ENCODE data around the gene KRTAP4-2.
"Not testable (repeated sequence)": the region's sequence is repeated elsewhere in the genome, so short reads cannot be mapped to it uniquely, and the experiment has no call there.

The KRTAP4-2 gene

DNA sequence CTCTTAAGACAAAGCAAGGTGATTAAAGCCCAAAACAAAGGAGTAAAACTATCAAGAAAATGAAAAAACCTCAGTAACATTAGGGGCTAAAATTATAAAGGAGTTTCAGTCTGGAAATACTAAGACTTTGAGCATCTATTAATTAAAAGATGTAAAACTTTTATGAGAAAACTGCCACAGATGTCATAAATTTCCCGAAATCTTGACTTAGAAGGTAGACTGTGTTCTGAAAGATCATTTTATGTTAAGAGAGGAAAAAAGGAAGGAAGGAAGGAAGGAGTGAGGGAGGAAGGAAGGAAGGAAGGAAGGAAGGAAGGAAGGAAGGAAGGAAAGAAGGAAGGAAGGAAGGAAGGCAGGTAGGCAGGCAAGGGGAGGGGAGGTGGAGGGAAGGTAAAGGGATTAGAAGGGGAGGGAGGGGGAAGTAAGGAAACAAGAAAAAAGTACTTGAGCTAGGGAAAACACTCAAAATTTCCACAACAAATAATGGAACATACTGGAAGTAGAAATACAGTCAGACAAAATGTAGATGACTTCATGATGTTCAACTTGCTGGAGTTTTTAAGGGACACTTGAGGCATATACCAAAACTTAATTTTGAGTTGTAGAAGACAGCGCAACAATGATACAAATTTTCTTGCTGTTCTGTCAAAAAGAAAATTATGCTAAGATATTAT, 30.4 kb downstream of the KRTAP4-2 start:
- no peaks in the 10 kb centered on the region for H3K36me3 ChIP-seq (ENCODE audit: insufficient read depth, insufficient read length, low read length)
- H3K4me3 ChIP-seq (ENCODE audit: insufficient read length, low read depth), result no peak overlapping the region
- no peak for DNase-seq (ENCODE audit: low read depth, low spot score)
- TF ChIP-seq SUZ12 (IDR thresholded peaks at IDR 0.05; ENCODE audit: extremely low read depth, insufficient read depth, insufficient read length), result no peak
- TF ChIP-seq ZNF274 (IDR thresholded peaks at IDR 0.05; ENCODE audit: low read depth, low read length), result no peak
- no peak for TF ChIP-seq YY1 (IDR thresholded peaks at IDR 0.05; ENCODE audit: insufficient read depth, insufficient read length)
- no peaks in the 10 kb centered on the region for H3K27me3 ChIP-seq (ENCODE audit: insufficient read depth, insufficient read length)
- no peak overlapping the region for H3K9ac ChIP-seq (ENCODE audit: insufficient read length, low read depth)
- peaks cover 9% of the 10 kb centered on the region; the same call in 1 of the 2 replicates for H3K9me3 ChIP-seq (ENCODE audit: insufficient read depth, low read length)
- H3K4me1 ChIP-seq (ENCODE audit: insufficient read depth, insufficient read length), result no peaks in the 10 kb centered on the region

DNA sequence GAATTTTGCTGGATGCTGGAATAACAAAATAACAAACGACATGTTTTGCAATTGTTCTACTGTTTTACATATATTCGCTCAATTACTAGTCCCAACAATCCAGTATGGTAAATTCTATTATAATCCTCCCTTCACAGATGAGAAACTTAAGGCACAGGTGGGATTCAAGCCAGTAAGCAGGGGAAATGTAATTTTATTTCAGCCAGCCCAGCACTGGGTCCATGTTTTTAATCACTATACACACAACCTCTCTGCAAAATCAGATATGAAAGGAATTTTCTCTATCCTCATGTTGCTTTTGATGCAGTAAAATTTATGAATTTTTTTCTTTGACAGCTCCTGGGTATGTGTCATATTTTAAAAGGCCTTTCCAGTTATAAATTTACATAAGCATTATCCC, 32.8 kb downstream of the KRTAP4-2 start:
- no peaks in the 10 kb centered on the region for H3K4me1 ChIP-seq (ENCODE audit: insufficient read depth, insufficient read length)
- no peaks in the 10 kb centered on the region for H3K36me3 ChIP-seq (ENCODE audit: insufficient read depth, insufficient read length, low read length)
- H3K9me3 ChIP-seq (ENCODE audit: insufficient read depth, low read length), result peaks cover 14% of the 10 kb centered on the region
- H3K4me3 ChIP-seq (ENCODE audit: insufficient read length, low read depth), result no peak overlapping the region
- no peaks in the 10 kb centered on the region for H3K27me3 ChIP-seq (ENCODE audit: insufficient read depth, insufficient read length)
- TF ChIP-seq SUZ12 (IDR thresholded peaks at IDR 0.05; ENCODE audit: extremely low read depth, insufficient read depth, insufficient read length), result no peak
- TF ChIP-seq YY1 (IDR thresholded peaks at IDR 0.05; ENCODE audit: insufficient read depth, insufficient read length), result no peak
- no peak for TF ChIP-seq ZNF274 (IDR thresholded peaks at IDR 0.05; ENCODE audit: low read depth, low read length)
- H3K9ac ChIP-seq (ENCODE audit: insufficient read length, low read depth), result no peak overlapping the region
- DNase-seq (ENCODE audit: low read depth, low spot score), result no peak

DNA sequence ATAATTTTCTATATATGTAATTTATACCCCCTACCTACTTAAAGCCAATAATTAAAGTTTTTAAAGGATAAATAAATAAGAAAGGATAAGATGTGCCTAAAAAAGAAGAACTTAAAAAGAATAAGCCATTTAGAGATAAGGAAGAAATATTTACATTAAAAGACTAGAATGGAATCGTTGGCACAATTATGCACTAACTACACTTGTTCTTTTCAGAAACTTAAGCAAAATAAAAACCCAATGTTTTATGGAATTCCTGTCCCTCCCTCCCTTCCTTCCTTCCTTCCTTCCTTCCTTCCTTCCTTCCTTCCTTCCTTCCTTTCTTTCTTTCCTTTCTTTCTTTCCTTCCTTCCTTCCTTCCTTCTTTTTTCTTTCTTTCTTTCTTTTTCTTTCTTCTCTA, 33.2 kb downstream of the KRTAP4-2 start:
- DNase-seq (ENCODE audit: low read depth, low spot score), result no peak
- peaks cover 18% of the 10 kb centered on the region for H3K9me3 ChIP-seq (ENCODE audit: insufficient read depth, low read length)
- TF ChIP-seq YY1 (IDR thresholded peaks at IDR 0.05; ENCODE audit: insufficient read depth, insufficient read length), result no peak
- no peak for TF ChIP-seq ZNF274 (IDR thresholded peaks at IDR 0.05; ENCODE audit: low read depth, low read length)
- no peak for TF ChIP-seq SUZ12 (IDR thresholded peaks at IDR 0.05; ENCODE audit: extremely low read depth, insufficient read depth, insufficient read length)
- H3K4me3 ChIP-seq (ENCODE audit: insufficient read length, low read depth), result no peak overlapping the region
- no peaks in the 10 kb centered on the region for H3K4me1 ChIP-seq (ENCODE audit: insufficient read depth, insufficient read length)
- no peak overlapping the region for H3K9ac ChIP-seq (ENCODE audit: insufficient read length, low read depth)
- H3K27me3 ChIP-seq (ENCODE audit: insufficient read depth, insufficient read length), result no peaks in the 10 kb centered on the region
- no peaks in the 10 kb centered on the region for H3K36me3 ChIP-seq (ENCODE audit: insufficient read depth, insufficient read length, low read length)

DNA sequence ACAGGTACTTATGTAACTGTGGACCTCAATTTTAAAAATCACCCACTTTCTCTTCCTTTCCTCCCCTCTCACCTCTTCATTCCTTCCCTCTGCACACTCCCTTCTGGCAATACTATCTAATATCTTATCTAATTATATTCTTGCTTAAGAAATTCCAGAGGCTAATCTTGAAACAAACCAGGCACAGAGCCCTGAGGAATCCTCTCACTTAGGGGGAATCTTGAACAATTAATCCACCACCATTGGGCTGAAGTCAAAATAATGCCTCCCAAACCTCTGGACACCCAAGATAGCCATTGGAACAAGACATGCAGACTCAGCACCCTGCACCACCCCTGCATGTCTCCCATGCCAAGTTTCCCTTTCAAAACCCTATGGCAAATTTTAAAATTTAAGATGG, 36.7 kb downstream of the KRTAP4-2 start:
- H3K9me3 ChIP-seq (ENCODE audit: insufficient read depth, low read length), result peaks cover 21% of the 10 kb centered on the region
- H3K36me3 ChIP-seq (ENCODE audit: insufficient read depth, insufficient read length, low read length), result no peaks in the 10 kb centered on the region
- no peak overlapping the region for H3K4me3 ChIP-seq (ENCODE audit: insufficient read length, low read depth)
- H3K4me1 ChIP-seq (ENCODE audit: insufficient read depth, insufficient read length), result no peaks in the 10 kb centered on the region
- no peaks in the 10 kb centered on the region for H3K27me3 ChIP-seq (ENCODE audit: insufficient read depth, insufficient read length)
- DNase-seq (ENCODE audit: low read depth, low spot score), result no peak
- H3K9ac ChIP-seq (ENCODE audit: insufficient read length, low read depth), result no peak overlapping the region
- TF ChIP-seq SUZ12 (IDR thresholded peaks at IDR 0.05; ENCODE audit: extremely low read depth, insufficient read depth, insufficient read length) (no peak), ZNF274 (IDR thresholded peaks at IDR 0.05; ENCODE audit: low read depth, low read length) (no peak), YY1 (IDR thresholded peaks at IDR 0.05; ENCODE audit: insufficient read depth, insufficient read length) (no peak)

DNA sequence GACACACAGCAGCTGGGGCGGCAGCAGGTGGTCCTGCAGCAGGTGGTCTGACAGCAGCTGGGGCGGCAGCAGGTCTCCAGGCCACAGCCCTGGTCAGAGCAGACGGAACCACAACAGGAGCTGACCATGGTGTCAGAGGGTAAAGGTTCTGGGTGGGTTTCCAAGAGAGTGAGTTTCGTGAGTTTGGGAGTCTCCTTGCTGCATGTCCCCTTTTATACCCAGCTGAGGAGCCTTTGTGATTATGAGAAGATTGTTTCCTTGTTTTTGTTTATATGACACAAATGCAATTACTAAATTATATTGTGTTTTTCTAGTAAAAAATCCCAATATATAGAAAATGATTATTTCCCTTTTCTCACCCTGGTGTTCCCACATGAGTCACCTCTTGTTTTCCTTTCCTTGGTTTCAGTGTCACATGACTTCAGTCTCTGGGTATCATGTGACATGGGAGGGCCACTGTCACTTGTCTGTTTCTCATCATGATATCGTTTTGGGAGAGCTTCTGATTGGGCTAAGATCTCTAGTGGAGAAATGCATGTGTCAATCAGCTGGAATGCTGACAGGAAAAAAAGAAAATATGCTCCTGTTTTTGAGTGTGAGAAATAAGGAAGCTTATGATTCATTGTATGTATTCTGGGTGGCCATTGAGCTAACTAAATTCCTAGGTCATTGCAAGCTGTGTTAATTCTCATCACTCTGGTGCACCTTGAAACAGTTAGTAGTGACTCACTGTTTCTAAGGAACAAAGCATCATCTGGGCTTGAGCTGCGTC, 37.5 kb downstream of the KRTAP4-2 start, which contains the start of gene KRTAP4-6:
Gene KRTAP4-6 (minus strand): TSS at position 185 of the 772 bp plus-strand sequence. CDS start 57 bp downstream, at position 128.
- no peak for DNase-seq (ENCODE audit: low read depth, low spot score)
- TF ChIP-seq YY1 (IDR thresholded peaks at IDR 0.05; ENCODE audit: insufficient read depth, insufficient read length), result no peak
- no peak for TF ChIP-seq ZNF274 (IDR thresholded peaks at IDR 0.05; ENCODE audit: low read depth, low read length)
- no peak for TF ChIP-seq SUZ12 (IDR thresholded peaks at IDR 0.05; ENCODE audit: extremely low read depth, insufficient read depth, insufficient read length)
- no peaks in the 10 kb centered on the region for H3K27me3 ChIP-seq (ENCODE audit: insufficient read depth, insufficient read length)
- H3K4me1 ChIP-seq (ENCODE audit: insufficient read depth, insufficient read length), result no peaks in the 10 kb centered on the region
- H3K9me3 ChIP-seq (ENCODE audit: insufficient read depth, low read length), result peaks cover 21% of the 10 kb centered on the region
- no peak within 1 kb of the TSS for H3K9ac ChIP-seq (ENCODE audit: insufficient read length, low read depth)
- H3K36me3 ChIP-seq (ENCODE audit: insufficient read depth, insufficient read length, low read length), result no peaks in the 10 kb centered on the region
- no peak within 1 kb of the TSS for H3K4me3 ChIP-seq (ENCODE audit: insufficient read length, low read depth)

DNA sequence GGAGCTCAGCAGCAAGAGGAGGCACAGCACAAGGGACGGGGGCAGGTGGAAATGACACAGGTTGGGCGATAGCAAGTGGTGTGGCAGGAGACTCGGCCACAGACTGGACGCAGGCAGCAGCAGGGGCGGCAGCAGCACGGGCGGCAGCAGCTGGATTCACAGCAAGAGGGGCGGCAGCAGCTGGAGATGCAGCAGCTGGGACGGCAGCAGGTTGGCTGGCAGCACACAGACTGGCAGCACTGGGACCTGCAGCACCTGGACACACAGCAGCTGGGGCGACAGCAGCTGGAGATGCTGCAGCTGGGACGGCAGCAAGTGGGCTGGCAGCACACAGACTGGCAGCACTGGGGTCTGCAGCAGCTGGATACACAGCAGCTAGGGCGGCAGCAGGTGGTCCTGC, 38.2 kb downstream of the KRTAP4-2 start:
- peaks cover 21% of the 10 kb centered on the region for H3K9me3 ChIP-seq (ENCODE audit: insufficient read depth, low read length)
- not testable (repeated sequence) for H3K4me1 ChIP-seq (ENCODE audit: insufficient read depth, insufficient read length); H3K9ac ChIP-seq (ENCODE audit: insufficient read length, low read depth); H3K4me3 ChIP-seq (ENCODE audit: insufficient read length, low read depth); H3K27me3 ChIP-seq (ENCODE audit: insufficient read depth, insufficient read length); H3K36me3 ChIP-seq (ENCODE audit: insufficient read depth, insufficient read length, low read length); DNase-seq (ENCODE audit: low read depth, low spot score)

DNA sequence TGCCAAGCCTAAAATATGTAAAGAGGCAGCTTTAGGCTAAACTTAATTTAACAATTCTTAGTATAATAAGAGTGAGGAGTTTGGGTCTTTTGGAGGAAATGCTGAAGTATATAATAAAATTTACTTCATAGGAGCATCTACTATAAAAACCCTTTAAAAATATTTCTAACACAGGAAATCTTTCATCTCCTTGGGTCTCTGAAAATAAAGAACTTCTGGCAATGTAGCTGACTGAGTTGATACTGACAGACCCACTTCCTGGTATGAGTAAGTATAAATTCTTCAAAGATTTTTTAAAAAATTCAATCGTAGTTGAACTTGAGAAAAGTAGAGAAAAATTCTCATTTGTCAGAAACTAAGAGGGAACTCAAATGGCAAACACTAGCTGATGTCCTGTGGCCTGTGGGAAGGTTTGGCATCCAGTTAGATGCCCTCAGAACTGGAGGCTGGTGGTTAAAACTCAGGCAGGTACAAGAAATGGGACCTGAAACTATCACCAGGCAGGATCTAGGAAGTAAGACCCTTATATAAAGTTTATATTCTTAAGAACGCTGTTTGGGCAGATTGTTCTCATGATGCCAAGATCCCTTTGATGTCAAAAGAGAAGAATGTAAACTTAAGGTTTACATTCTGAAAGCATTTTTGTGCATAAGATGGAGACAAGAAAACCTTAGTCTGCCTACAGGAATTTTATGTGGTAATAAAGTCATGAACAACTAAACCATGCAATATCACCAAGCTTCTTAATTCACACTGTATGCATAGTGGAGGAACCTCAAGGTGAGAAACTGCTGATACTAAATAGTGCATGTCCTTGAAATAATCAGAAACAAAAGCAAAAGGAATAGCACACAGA, 43.9 kb downstream of the KRTAP4-2 start:
- TF ChIP-seq ZNF274 (IDR thresholded peaks at IDR 0.05; ENCODE audit: low read depth, low read length) (no peak), SUZ12 (IDR thresholded peaks at IDR 0.05; ENCODE audit: extremely low read depth, insufficient read depth, insufficient read length) (no peak), YY1 (IDR thresholded peaks at IDR 0.05; ENCODE audit: insufficient read depth, insufficient read length) (no peak)
- Histone ChIP-seq H3K36me3 (ENCODE audit: insufficient read depth, insufficient read length, low read length) (no peaks in the 10 kb centered on the region), H3K9ac (ENCODE audit: insufficient read length, low read depth) (no peak overlapping the region), H3K27me3 (ENCODE audit: insufficient read depth, insufficient read length) (no peaks in the 10 kb centered on the region), H3K4me1 (ENCODE audit: insufficient read depth, insufficient read length) (no peaks in the 10 kb centered on the region), H3K4me3 (ENCODE audit: insufficient read length, low read depth) (no peak overlapping the region), H3K9me3 (ENCODE audit: insufficient read depth, low read length) (no peaks in the 10 kb centered on the region)
- DNase-seq (ENCODE audit: low read depth, low spot score), result no peak
